ENCODE data around the gene MAGI1. TPM values are rescaled to one million over a fixed set of nuclear protein-coding genes. Genes with fewer than 3 reads are reported as not detected.

MAGI1 gene
- total and polyA plus RNA-seq, 2 donors (not counting 1 experiment from before 2014, with no cell fraction given): 0.10 to 0.22 TPM

- H3K4me3 Mint-ChIP-seq: peak overlapping the region; percentile 75
- Histone ChIP-seq H3K9me3 (ENCODE audit: control extremely low read depth in 1 of 3, control insufficient read depth in 2 of 3, insufficient read depth in 1 of 3, low read length in 2 of 3) (peaks cover 0 to under 1% (median 0%) of the 10 kb centered on the region in 3 donors), H3K4me1 (ENCODE audit: control insufficient read depth in 2 of 2, insufficient read depth in 2 of 2, low read length in 2 of 2) (peaks cover 10 to 11% of the 10 kb centered on the region in 2 donors), H4K20me1 (ENCODE audit: control insufficient read depth, insufficient read depth, low read length, poor library complexity, severe bottlenecking) (no peaks in the 10 kb centered on the region), H3K36me3 (replicated peaks in 1 of 2; ENCODE audit: control extremely low read depth in 1 of 2, control insufficient read depth in 1 of 2, extremely low read depth in 1 of 2, insufficient read depth in 2 of 2, low read length in 1 of 2) (no peaks in the 10 kb centered on the region), H3K27ac (ENCODE audit: low read length in 2 of 2) (no peak overlapping the region), H3K4me3 (ENCODE audit: control extremely low read depth in 1 of 5, extremely low read depth in 1 of 5, insufficient read depth in 1 of 5, low read depth in 2 of 5, low read length in 4 of 5) (no peak overlapping the region), H2AFZ (ENCODE audit: insufficient read depth, low read depth, low read length, poor library complexity, severe bottlenecking) (peak overlapping the region; percentile 54), H3K4me2 (replicated peaks; ENCODE audit: low read depth, low read length, poor library complexity, severe bottlenecking) (peak overlapping the region; percentile 65), H3K9ac (ENCODE audit: low read length) (no peak overlapping the region), H3K27me3 (replicated peaks in 1 of 4; ENCODE audit: control extremely low read depth in 1 of 4, control insufficient read depth in 3 of 4, insufficient read depth in 4 of 4, low read length in 3 of 4) (peaks cover 0 to 25% (median 5%) of the 10 kb centered on the region in 4 experiments), H3K79me2 (ENCODE audit: control insufficient read depth, insufficient read depth, low read length) (no peaks in the 10 kb centered on the region)
- peak; percentile 7 for DNase-seq
- ATAC-seq (ENCODE audit: low read depth): no peak
- peaks cover 17% of the 10 kb centered on the region for H3K4me1 Mint-ChIP-seq
- H3K27ac Mint-ChIP-seq: no peak overlapping the region
- intact Hi-C loops (cut with micrococcal nuclease): no loop called here
- H3K27me3 Mint-ChIP-seq: peaks cover 66% of the 10 kb centered on the region
- CTCF ChIA-PET: no interaction called here
- WGBS (ENCODE audit: insufficient coverage): 2% methylated on average over 31 of the region's 31 CpGs
- H3K9me3 Mint-ChIP-seq (ENCODE audit: insufficient read depth): no peaks in the 10 kb centered on the region
- no peak for TF ChIP-seq EZH2 (IDR thresholded peaks at IDR 0.05; ENCODE audit: borderline replicate concordance, insufficient read depth, low read depth, low read length, poor library complexity, severe bottlenecking)
- TF ChIP-seq, protein P1, sequence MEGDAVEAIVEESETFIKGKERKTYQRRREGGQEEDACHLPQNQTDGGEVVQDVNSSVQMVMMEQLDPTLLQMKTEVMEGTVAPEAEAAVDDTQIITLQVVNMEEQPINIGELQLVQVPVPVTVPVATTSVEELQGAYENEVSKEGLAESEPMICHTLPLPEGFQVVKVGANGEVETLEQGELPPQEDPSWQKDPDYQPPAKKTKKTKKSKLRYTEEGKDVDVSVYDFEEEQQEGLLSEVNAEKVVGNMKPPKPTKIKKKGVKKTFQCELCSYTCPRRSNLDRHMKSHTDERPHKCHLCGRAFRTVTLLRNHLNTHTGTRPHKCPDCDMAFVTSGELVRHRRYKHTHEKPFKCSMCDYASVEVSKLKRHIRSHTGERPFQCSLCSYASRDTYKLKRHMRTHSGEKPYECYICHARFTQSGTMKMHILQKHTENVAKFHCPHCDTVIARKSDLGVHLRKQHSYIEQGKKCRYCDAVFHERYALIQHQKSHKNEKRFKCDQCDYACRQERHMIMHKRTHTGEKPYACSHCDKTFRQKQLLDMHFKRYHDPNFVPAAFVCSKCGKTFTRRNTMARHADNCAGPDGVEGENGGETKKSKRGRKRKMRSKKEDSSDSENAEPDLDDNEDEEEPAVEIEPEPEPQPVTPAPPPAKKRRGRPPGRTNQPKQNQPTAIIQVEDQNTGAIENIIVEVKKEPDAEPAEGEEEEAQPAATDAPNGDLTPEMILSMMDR (IDR thresholded peaks at IDR 0.05): no peak
- POLR2A ChIA-PET: no interaction called here
Observed at GRCh38 chr3:66037986-66038369, 740 bp downstream of the MAGI1 start.

GRCh38 chr3:66037330-66037985 is 1.3 kb downstream of the MAGI1 start:
- peak overlapping the region; percentile 65 for H3K4me2 ChIP-seq (replicated peaks; ENCODE audit: low read depth, low read length, poor library complexity, severe bottlenecking)
- H3K9ac ChIP-seq (ENCODE audit: low read length): no peak overlapping the region
- TF ChIP-seq EZH2 (IDR thresholded peaks at IDR 0.05; ENCODE audit: borderline replicate concordance, insufficient read depth, low read depth, low read length, poor library complexity, severe bottlenecking): no peak
- TF ChIP-seq, protein P1 (IDR thresholded peaks at IDR 0.05): no peak
- H3K27me3 ChIP-seq (replicated peaks in 1 of 4; ENCODE audit: control extremely low read depth in 1 of 4, control insufficient read depth in 3 of 4, insufficient read depth in 4 of 4, low read length in 3 of 4): peaks cover 0 to 25% (median 5%) of the 10 kb centered on the region in 4 experiments
- Mint-ChIP-seq H3K4me3 (peak overlapping the region; percentile 34), H3K9me3 (ENCODE audit: insufficient read depth) (no peaks in the 10 kb centered on the region), H3K4me1 (peaks cover 17% of the 10 kb centered on the region), H3K27ac (no peak overlapping the region), H3K27me3 (peaks cover 62% of the 10 kb centered on the region)
- ATAC-seq (ENCODE audit: low read depth) (no peak), DNase-seq (no peak)
- H3K79me2 ChIP-seq (ENCODE audit: control insufficient read depth, insufficient read depth, low read length): no peaks in the 10 kb centered on the region
- ChIA-PET POLR2A (no interaction called here), CTCF (no interaction called here)
- 4% methylated on average over 23 of the region's 33 CpGs for WGBS (ENCODE audit: insufficient coverage)
- no peaks in the 10 kb centered on the region for H4K20me1 ChIP-seq (ENCODE audit: control insufficient read depth, insufficient read depth, low read length, poor library complexity, severe bottlenecking)
- peak overlapping the region; percentile 54 for H2AFZ ChIP-seq (ENCODE audit: insufficient read depth, low read depth, low read length, poor library complexity, severe bottlenecking)
- H3K36me3 ChIP-seq (replicated peaks in 1 of 2; ENCODE audit: control extremely low read depth in 1 of 2, control insufficient read depth in 1 of 2, extremely low read depth in 1 of 2, insufficient read depth in 2 of 2, low read length in 1 of 2): no peaks in the 10 kb centered on the region
- H3K9me3 ChIP-seq (ENCODE audit: control extremely low read depth in 1 of 3, control insufficient read depth in 2 of 3, insufficient read depth in 1 of 3, low read length in 2 of 3): peaks cover 0 to 5% (median 0%) of the 10 kb centered on the region in 3 donors
- peaks cover 10 to 11% of the 10 kb centered on the region in 2 donors for H3K4me1 ChIP-seq (ENCODE audit: control insufficient read depth in 2 of 2, insufficient read depth in 2 of 2, low read length in 2 of 2)
- intact Hi-C loops (cut with micrococcal nuclease): no loop called here
- no peak overlapping the region for H3K4me3 ChIP-seq (ENCODE audit: control extremely low read depth in 1 of 5, extremely low read depth in 1 of 5, insufficient read depth in 1 of 5, low read depth in 2 of 5, low read length in 4 of 5)
- H3K27ac ChIP-seq (ENCODE audit: low read length in 2 of 2): no peak overlapping the region
